RWPE2 (cell line): ENCODE data around the gene FEV.
"Not testable (repeated sequence)": the region's sequence is repeated elsewhere in the genome, so short reads cannot be mapped to it uniquely, and the experiment has no call there.

Experiments used
- ATAC-seq: fragments of 200-7000 bp; cut with Tn5 transposase; 3 replicates; pipeline ENCODE4 v1.9.1; 2021; ENCODE audit warnings: low read depth
- DNase-seq: peaks from one replicate; pipeline ENCODE4 v3.0.0-alpha.2; 2020; ENCODE audit warnings: low spot score
- H3K27ac ChIP-seq: fragments of 450-650 bp; 2 replicates; pipeline ENCODE4 v1.5.1; 2017; ENCODE audit warnings: mild to moderate bottlenecking; ENCODE audit not compliant: poor library complexity, severe bottlenecking
- H3K27me3 ChIP-seq: fragments of 250-450 bp; sonication (Bioruptor Pico); 2 replicates; pipeline ENCODE4 v1.5.1; 2021; ENCODE audit warnings: mild to moderate bottlenecking, moderate library complexity; ENCODE audit not compliant: insufficient read depth, poor library complexity, severe bottlenecking
- H3K36me3 ChIP-seq: fragments of 250-450 bp; sonication (Bioruptor Pico); 2 replicates; pipeline ENCODE4 v1.5.1; 2020; ENCODE audit warnings: low read depth, mild to moderate bottlenecking, moderate library complexity
- H3K4me1 ChIP-seq: fragments of 250-450 bp; sonication (Bioruptor Pico); 2 replicates; pipeline ENCODE4 v1.5.1; 2021; ENCODE audit warnings: mild to moderate bottlenecking, moderate library complexity; ENCODE audit not compliant: insufficient read depth, poor library complexity, severe bottlenecking
- H3K4me3 ChIP-seq: fragments of 250-450 bp; sonication (Bioruptor Pico); 2 replicates; pipeline ENCODE4 v1.5.1; 2021; ENCODE audit warnings: mild to moderate bottlenecking, moderate library complexity; ENCODE audit not compliant: severe bottlenecking
- H3K9me3 ChIP-seq: fragments of 250-450 bp; sonication (Bioruptor Pico); 2 replicates; pipeline ENCODE4 v1.5.1; 2021; ENCODE audit warnings: mild to moderate bottlenecking, moderate library complexity; ENCODE audit not compliant: severe bottlenecking
- TF ChIP-seq, protein P1 (sequence below): fragments of 450-650 bp; IDR thresholded peaks from one replicate; pipeline ENCODE4 v1.5.1; 2017; ENCODE audit warnings: mild to moderate bottlenecking, moderate library complexity; ENCODE audit not compliant: poor library complexity, severe bottlenecking

FEV gene

DNA sequence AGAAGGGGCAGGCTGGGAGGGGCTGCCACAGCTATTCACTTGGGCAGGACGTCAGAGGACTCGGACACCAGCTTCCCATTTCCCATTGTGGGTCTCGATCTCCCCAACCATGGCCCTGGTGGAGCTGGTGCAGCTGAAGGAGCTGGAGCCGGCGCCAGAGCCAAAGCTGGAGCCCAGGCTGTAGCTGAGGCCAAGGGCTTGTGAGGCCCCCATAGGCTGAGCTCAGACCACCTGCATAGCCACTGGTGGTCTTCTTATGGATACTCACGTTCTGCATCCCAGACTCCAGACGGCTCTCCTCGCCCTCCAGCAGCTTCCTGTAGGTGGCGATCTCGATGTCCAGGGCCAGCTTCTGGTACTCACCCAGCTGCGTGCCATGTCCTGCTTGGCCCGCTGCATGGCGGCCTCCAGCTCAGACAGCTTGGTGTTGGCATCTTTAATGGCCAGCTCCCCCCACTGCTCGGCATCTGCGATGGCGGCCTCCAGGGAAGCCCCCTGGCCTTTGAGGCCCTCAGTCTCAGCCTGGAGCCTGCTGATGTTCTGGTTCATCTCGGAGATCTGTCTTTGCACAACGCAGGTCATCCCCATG is 31.5 kb downstream of the FEV start:
- Histone ChIP-seq H3K9me3 (no peaks in the 10 kb centered on the region), H3K36me3 (no peaks in the 10 kb centered on the region), H3K27me3 (peaks cover 8% of the 10 kb centered on the region), H3K27ac (no peak overlapping the region), H3K4me1 (no peaks in the 10 kb centered on the region), H3K4me3 (no peak overlapping the region)
- no peak for ATAC-seq
- TF ChIP-seq, protein P1, sequence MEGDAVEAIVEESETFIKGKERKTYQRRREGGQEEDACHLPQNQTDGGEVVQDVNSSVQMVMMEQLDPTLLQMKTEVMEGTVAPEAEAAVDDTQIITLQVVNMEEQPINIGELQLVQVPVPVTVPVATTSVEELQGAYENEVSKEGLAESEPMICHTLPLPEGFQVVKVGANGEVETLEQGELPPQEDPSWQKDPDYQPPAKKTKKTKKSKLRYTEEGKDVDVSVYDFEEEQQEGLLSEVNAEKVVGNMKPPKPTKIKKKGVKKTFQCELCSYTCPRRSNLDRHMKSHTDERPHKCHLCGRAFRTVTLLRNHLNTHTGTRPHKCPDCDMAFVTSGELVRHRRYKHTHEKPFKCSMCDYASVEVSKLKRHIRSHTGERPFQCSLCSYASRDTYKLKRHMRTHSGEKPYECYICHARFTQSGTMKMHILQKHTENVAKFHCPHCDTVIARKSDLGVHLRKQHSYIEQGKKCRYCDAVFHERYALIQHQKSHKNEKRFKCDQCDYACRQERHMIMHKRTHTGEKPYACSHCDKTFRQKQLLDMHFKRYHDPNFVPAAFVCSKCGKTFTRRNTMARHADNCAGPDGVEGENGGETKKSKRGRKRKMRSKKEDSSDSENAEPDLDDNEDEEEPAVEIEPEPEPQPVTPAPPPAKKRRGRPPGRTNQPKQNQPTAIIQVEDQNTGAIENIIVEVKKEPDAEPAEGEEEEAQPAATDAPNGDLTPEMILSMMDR: no peak
- no peak for DNase-seq

- H3K36me3 ChIP-seq: no peaks in the 10 kb centered on the region
- H3K4me3 ChIP-seq: no peak overlapping the region
- no peaks in the 10 kb centered on the region for H3K9me3 ChIP-seq
- no peak for ATAC-seq
- H3K27me3 ChIP-seq: peaks cover 8% of the 10 kb centered on the region
- DNase-seq: no peak
- TF ChIP-seq, protein P1: no peak
- no peaks in the 10 kb centered on the region for H3K4me1 ChIP-seq
- H3K27ac ChIP-seq: no peak overlapping the region
These were observed 32.8 kb downstream of the FEV start for GRCh38 chr2:218952160-218952559.

GRCh38 chr2:218946621-218947020 is 38.4 kb downstream of the FEV start:
- Histone ChIP-seq H3K27me3 (peaks cover 9% of the 10 kb centered on the region), H3K4me3 (no peak overlapping the region), H3K27ac (no peak overlapping the region), H3K9me3 (peaks cover 2% of the 10 kb centered on the region), H3K4me1 (no peaks in the 10 kb centered on the region), H3K36me3 (no peaks in the 10 kb centered on the region)
- TF ChIP-seq, protein P1: no peak
- ATAC-seq (no peak), DNase-seq (no peak)

DNA sequence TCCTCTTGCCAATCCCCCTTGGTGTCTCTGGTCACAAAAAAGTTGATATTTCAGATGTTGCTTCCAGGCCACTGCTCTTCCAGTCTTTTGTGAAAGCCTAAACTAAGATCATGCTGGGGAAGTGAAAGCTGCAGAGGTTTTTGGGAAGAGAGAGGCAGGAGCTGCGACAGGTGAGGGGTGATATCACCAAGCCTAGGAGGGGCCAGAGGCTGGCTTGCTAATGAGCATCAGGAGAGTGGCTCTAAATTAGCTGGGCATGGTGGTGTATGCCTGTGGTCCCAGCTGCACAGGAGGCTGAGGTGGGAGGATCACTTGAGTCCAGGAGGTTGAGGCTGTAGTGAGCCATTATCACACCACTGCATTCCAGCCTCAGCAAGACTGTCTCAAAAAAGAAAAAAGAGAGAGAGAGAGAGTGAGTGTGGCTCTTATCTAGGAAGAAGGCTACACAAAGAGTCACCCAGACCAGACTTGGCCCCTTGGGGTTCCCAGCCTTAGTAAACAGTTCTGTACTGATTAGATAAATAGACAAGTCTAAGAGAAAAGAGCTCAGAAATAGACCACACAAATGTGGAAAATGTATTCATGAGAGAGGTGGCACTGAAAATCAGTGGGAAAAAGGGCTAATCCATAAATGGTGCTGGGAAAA is 40.1 kb downstream of the FEV start:
- peaks cover 2% of the 10 kb centered on the region for H3K9me3 ChIP-seq
- no peak overlapping the region for H3K27ac ChIP-seq
- no peaks in the 10 kb centered on the region for H3K4me1 ChIP-seq
- no peak for DNase-seq
- H3K27me3 ChIP-seq: peaks cover 9% of the 10 kb centered on the region
- TF ChIP-seq, protein P1: no peak
- no peak overlapping the region for H3K4me3 ChIP-seq
- H3K36me3 ChIP-seq: no peaks in the 10 kb centered on the region
- ATAC-seq: no peak

GRCh38 chr2:218931751-218932150 is 53.2 kb downstream of the FEV start:
- not testable (repeated sequence) for H3K27ac ChIP-seq, DNase-seq, H3K4me3 ChIP-seq, H3K4me1 ChIP-seq, H3K36me3 ChIP-seq, H3K9me3 ChIP-seq, ATAC-seq
- H3K27me3 ChIP-seq: peaks cover 16% of the 10 kb centered on the region
